MCF 10A (cell line): ENCODE measurements around the gene ARL6IP4. TPM values are rescaled to one million over a fixed set of nuclear protein-coding genes. Genes with fewer than 3 reads are reported as not detected.

Experiments
- BruUV-seq: library from RNA; stranded (reverse); fragments of 400-500 nt; replicated peaks from 2 replicates; lab custom pipeline; 2021; lab: Mats Ljungman, UMichigan
- CTCF ChIA-PET: fragments of 300-600 bp; sonication (Branson Sonifier 250); formaldehyde crosslinking; extraction: SDS; loops from one replicate; lab custom pipeline; 2021; ENCODE audit warnings: antibody characterized with exemption, inconsistent platforms; lab: Yijun Ruan, JAX
- POLR2A ChIA-PET: fragments of 300-600, 350-650 bp; sonication (Branson Sonifier 250); formaldehyde crosslinking; extraction: SDS; loops from one replicate; lab custom pipeline; 2020; ENCODE audit warnings: antibody characterized with exemption, inconsistent platforms; lab: Yijun Ruan, JAX
- DNase-seq: peaks from one replicate; pipeline ENCODE4 v3.0.0-alpha.2; 2018; ENCODE audit not compliant: unreplicated experiment
- H3K27ac Mint-ChIP-seq: one replicate; pipeline ENCODE4 v1.8.0; 2022; ENCODE audit warnings: mild to moderate bottlenecking, low read depth, mixed read lengths; ENCODE audit not compliant: unreplicated experiment
- H3K27me3 Mint-ChIP-seq: one replicate; pipeline ENCODE4 v1.8.0; 2022; ENCODE audit warnings: mixed read lengths; ENCODE audit not compliant: insufficient read depth, unreplicated experiment
- H3K36me3 Mint-ChIP-seq: one replicate; pipeline ENCODE4 v1.8.0; 2022; ENCODE audit warnings: mild to moderate bottlenecking, moderate library complexity, mixed read lengths; ENCODE audit not compliant: insufficient read depth, unreplicated experiment
- H3K4me1 Mint-ChIP-seq: one replicate; pipeline ENCODE4 v1.8.0; 2022; ENCODE audit warnings: mixed read lengths; ENCODE audit not compliant: insufficient read depth, unreplicated experiment
- H3K4me3 Mint-ChIP-seq: one replicate; pipeline ENCODE4 v1.8.0; 2022; ENCODE audit warnings: mild to moderate bottlenecking, moderate library complexity, mixed read lengths; ENCODE audit not compliant: unreplicated experiment
- H3K9me3 Mint-ChIP-seq: one replicate; pipeline ENCODE4 v1.8.0; 2022; ENCODE audit warnings: mixed read lengths; ENCODE audit not compliant: unreplicated experiment
- CTCF ChIP-seq: fragments of 200-600 bp; IDR thresholded peaks from one replicate; pipeline ENCODE4 v1.8.0; 2022; ENCODE audit warnings: antibody characterized with exemption, mild to moderate bottlenecking; ENCODE audit not compliant: unreplicated experiment
- intact Hi-C: fragments of 100-400 bp; cut with micrococcal nuclease; formaldehyde crosslinking; loops from 2 replicates; pipeline ENCODE4 v1.14.1; 2022
- total RNA-seq: library from RNA; stranded (reverse); gene quantifications from 2 replicates; pipeline ENCODE4 v1.2.3, GENCODE V29; 2022

ARL6IP4 gene
- total RNA-seq, 1 experiment from 2014 or later, result 198 TPM

DNA sequence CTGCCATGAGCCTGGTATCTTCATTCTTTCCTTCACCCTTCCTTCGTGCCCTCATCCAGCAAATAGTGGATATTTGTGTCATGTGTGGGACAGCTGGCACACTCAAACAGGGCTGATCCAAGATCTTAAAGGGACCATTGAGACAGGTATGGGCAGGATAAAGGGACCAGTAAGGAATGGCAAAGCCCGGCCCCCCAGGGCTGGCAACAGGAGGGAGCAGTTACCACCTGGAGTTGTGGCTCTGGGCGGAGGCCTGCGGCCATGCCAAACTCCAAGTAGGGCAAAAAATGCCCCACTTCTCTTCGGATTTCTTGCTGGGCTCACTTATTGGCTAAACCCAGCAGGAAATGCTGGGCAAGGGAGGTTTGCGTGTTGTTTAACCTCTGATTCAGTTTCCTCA lies 3.3 kb upstream of the ARL6IP4 start:
- H3K4me1 Mint-ChIP-seq, result peaks cover 5% of the 10 kb centered on the region

DNA sequence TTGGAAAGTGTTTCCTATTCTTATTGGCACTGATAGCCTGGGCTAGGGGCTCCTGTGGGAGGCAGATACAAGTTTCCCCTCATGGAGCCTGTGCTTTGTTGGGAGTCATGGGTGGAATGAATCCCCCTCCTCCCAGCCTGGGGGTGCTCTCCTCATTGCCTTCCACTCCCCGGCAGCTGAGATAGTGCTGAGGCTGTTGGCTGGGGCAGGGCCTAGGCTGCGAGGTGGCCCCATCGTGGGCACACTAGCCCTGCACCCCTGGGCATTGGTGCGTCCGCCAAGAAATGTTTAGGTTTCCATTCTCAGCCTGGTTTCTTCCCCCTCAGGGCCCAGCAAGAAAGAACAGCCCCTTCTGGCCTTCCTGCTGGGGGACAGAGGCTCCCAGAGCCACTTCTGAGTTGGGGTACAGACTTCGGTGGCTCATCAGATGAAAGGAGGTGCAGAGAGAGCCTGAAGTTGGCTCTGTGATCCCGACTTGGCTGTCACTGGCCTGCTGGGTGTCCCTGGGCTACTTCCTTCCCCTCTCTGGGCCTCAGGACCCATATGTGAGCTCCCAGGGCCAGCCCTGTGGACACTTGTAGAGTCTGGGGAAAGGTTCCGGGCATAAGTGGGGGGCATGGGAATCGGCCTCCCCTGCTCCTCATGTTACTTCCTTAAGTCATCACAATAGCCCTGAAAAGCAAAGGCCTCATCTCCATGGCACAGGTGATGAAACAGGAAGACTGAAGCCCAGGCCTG lies 2.7 kb upstream of the ARL6IP4 start:
- BruUV-seq, result no TSS peak
- Mint-ChIP-seq H3K27me3 (no peaks in the 10 kb centered on the region), H3K4me3 (no peak overlapping the region), H3K4me1 (peaks cover 5% of the 10 kb centered on the region), H3K36me3 (peaks cover 31% of the 10 kb centered on the region), H3K27ac (no peak overlapping the region), H3K9me3 (no peaks in the 10 kb centered on the region)
- ChIA-PET POLR2A (interaction anchor here (0.7 kb wide), 1 partner anchor 10 kb away, joined by 3 read pairs; no protein-coding TSS in a partner anchor), CTCF (interaction anchor here (0.7 kb wide), 1 partner anchor 48 kb away, joined by 3 read pairs; no protein-coding TSS in a partner anchor)
- intact Hi-C loops, result no loop called here
- TF ChIP-seq CTCF, result no peak
- DNase-seq, result no peak

More for the DNA sequence above, 3.3 kb upstream of the ARL6IP4 start:
- no peaks in the 10 kb centered on the region for H3K27me3 Mint-ChIP-seq
- H3K36me3 Mint-ChIP-seq, result peaks cover 27% of the 10 kb centered on the region
- H3K27ac Mint-ChIP-seq, result peak overlapping the region; percentile 95
- BruUV-seq, result no TSS peak
- POLR2A ChIA-PET, result interaction anchor here (0.8 to 3.9 kb wide), 3 partner anchors 11 to 255 kb away, joined by 3 to 45 read pairs (median 26); partner anchors contain the start of genes ABCB9, MPHOSPH9 and MTRFR
- no peak for TF ChIP-seq CTCF
- no peak for DNase-seq
- H3K9me3 Mint-ChIP-seq, result no peaks in the 10 kb centered on the region
- CTCF ChIA-PET, result no interaction called here
- intact Hi-C loops, result no loop called here
- peak overlapping the region; percentile 94 for H3K4me3 Mint-ChIP-seq

GRCh38 chr12:122978507-122978955 lies 1.9 kb upstream of the ARL6IP4 start:
- ChIA-PET CTCF (interaction anchor here (0.7 to 1.8 kb wide), 3 partner anchors 10 to 259 kb away, joined by 3 to 6 read pairs (median 3); no protein-coding TSS in a partner anchor), POLR2A (interaction anchor here (0.7 to 1.2 kb wide), 3 partner anchors 17 to 185 kb away, joined by 3 read pairs; no protein-coding TSS in a partner anchor)
- H3K4me3 Mint-ChIP-seq, result no peak overlapping the region
- H3K36me3 Mint-ChIP-seq, result peaks cover 36% of the 10 kb centered on the region
- intact Hi-C loops, result no loop called here
- BruUV-seq, result no TSS peak
- no peak for DNase-seq
- no peaks in the 10 kb centered on the region for H3K9me3 Mint-ChIP-seq
- H3K4me1 Mint-ChIP-seq, result peaks cover 10% of the 10 kb centered on the region
- no peaks in the 10 kb centered on the region for H3K27me3 Mint-ChIP-seq
- no peak for TF ChIP-seq CTCF
- no peak overlapping the region for H3K27ac Mint-ChIP-seq
